Sigmoid colon (tissue), 7 donors: ENCODE data around the gene DLX3. TPM values are rescaled to one million over a fixed set of nuclear protein-coding genes. Genes with fewer than 3 reads are reported as not detected.

Experiments
- DNase-seq: peaks from one replicate; pipeline ENCODE4 v3.0.0-alpha.2; 2019
- H3K27ac ChIP-seq, 4 donors: fragments of 200-600 bp; sonication (generic); one replicate each; pipeline ENCODE4 v1.5.1; 2016 to 2019; ENCODE audit warnings: mild to moderate bottlenecking in 1 of 4
- H3K27me3 ChIP-seq, 3 donors: fragments of 200-600 bp; sonication (generic); one replicate each; pipeline ENCODE4 v1.5.1; 2019; ENCODE audit warnings: mild to moderate bottlenecking in 1 of 3
- H3K36me3 ChIP-seq, 4 donors: fragments of 200-600 bp; sonication (generic); one replicate each; pipeline ENCODE4 v1.5.1; 2016 to 2019
- H3K4me1 ChIP-seq, 4 donors: fragments of 200-600 bp; sonication (generic); one replicate each; pipeline ENCODE4 v1.5.1; 2017 to 2019
- H3K4me3 ChIP-seq, 4 donors: fragments of 200-600 bp; sonication (generic); one replicate each; pipeline ENCODE4 v1.5.1; 2017 to 2019; ENCODE audit warnings: mild to moderate bottlenecking in 2 of 4, moderate library complexity in 1 of 4
- H3K9me3 ChIP-seq, 4 donors: fragments of 200-600 bp in 3 of 4; sonication (generic) in 3 of 4; one replicate each; pipeline versions ENCODE4 v1.5.1 to v1.6.1; 2013 to 2019
- CTCF ChIP-seq, 4 experiments: fragments of 450-650 bp in 3 of 4; fragments of 200-600 bp in 1 of 4; IDR thresholded peaks; one replicate each; pipeline ENCODE4 v1.5.1; 2016 to 2019; ENCODE audit warnings: antibody characterized with exemption in 4 of 4, mild to moderate bottlenecking in 3 of 4, moderate library complexity in 2 of 4
- EP300 ChIP-seq, 4 donors: sonication (generic); formaldehyde crosslinking; IDR thresholded peaks; one replicate each; pipeline ENCODE4 v1.6.1; 2017; ENCODE audit warnings: antibody characterized with exemption in 4 of 4
- POLR2A ChIP-seq, 2 donors: fragments of 450-650 bp; IDR thresholded peaks; one replicate each; pipeline ENCODE4 v1.6.1; 2016; ENCODE audit warnings: antibody characterized with exemption in 2 of 2, mild to moderate bottlenecking in 2 of 2, moderate library complexity in 2 of 2
- POLR2AphosphoS5 ChIP-seq, 4 donors: sonication (generic); formaldehyde crosslinking; IDR thresholded peaks; one replicate each; pipeline ENCODE4 v1.6.1; 2017; ENCODE audit warnings: antibody characterized with exemption in 4 of 4
- WGBS, 2 donors: extraction: QIAGEN DNeasy Blood & Tissue Kit; methylation state at CpG; one replicate each; pipeline ENCODE4 v1.1.7; 2013; 5-methylcytosine and 5-hydroxymethylcytosine counted together
- intact Hi-C: fragments of 100-400 bp; cut with DNase I; formaldehyde crosslinking; loops from one replicate; pipeline ENCODE4 v1.15.1; 2023
- polyA plus RNA-seq, 3 donors: library from polyadenylated mRNA; stranded (reverse); fragments of 200-250 nt; gene quantifications; one replicate each; pipeline ENCODE4 v1.2.3, GENCODE V29; 2013
- total RNA-seq, 4 donors: library from RNA; depleted of rRNA; stranded (reverse); fragments of >200 nt; gene quantifications; one replicate each; pipeline ENCODE4 v1.1.0, GENCODE V29; 2016
- donor health status: healthy with polysubstance abuse.
- donor health status: Bipolar disorder and iron deficiency.
- donor health status: healthy.

The DLX3 gene
- total and polyA plus RNA-seq, 7 donors = 0.07 to 0.27 TPM; not detected in 5

- Histone ChIP-seq H3K27me3 (peaks cover 30 to 93% (median 53%) of the 10 kb centered on the region in 3 donors), H3K4me1 (peaks cover 0 to 18% (median 17%) of the 10 kb centered on the region in 4 donors), H3K4me3 (no peak overlapping the region), H3K9me3 (no peaks in the 10 kb centered on the region), H3K36me3 (no peaks in the 10 kb centered on the region), H3K27ac (no peak overlapping the region)
- no peak for DNase-seq
- TF ChIP-seq CTCF (IDR thresholded peaks at IDR 0.05) = no peak
- TF ChIP-seq POLR2A (IDR thresholded peaks at IDR 0.05) = no peak
- TF ChIP-seq POLR2AphosphoS5 (IDR thresholded peaks at IDR 0.05) = no peak
- no peak for TF ChIP-seq EP300 (IDR thresholded peaks at IDR 0.05)
- intact Hi-C loops = no loop called here
- 14 to 62% methylated on average over 5 of the region's 5 CpGs for WGBS, 2 donors
Observed at GRCh38 chr17:49976163-49976827, 18.7 kb downstream of the DLX3 start.

GRCh38 chr17:49975531-49975930 lies 19.5 kb downstream of the DLX3 start:
- no peak overlapping the region for H3K4me3 ChIP-seq
- H3K27ac ChIP-seq = no peak overlapping the region
- WGBS, 2 donors = 81 to 84% methylated on average over 7 of the region's 7 CpGs
- intact Hi-C loops = no loop called here
- TF ChIP-seq POLR2A (IDR thresholded peaks at IDR 0.05) = no peak
- TF ChIP-seq POLR2AphosphoS5 (IDR thresholded peaks at IDR 0.05) = no peak
- no peak for TF ChIP-seq CTCF (IDR thresholded peaks at IDR 0.05)
- no peak for TF ChIP-seq EP300 (IDR thresholded peaks at IDR 0.05)
- H3K36me3 ChIP-seq = no peaks in the 10 kb centered on the region
- DNase-seq = no peak
- H3K4me1 ChIP-seq = peaks cover 0 to 20% (median 17%) of the 10 kb centered on the region in 4 donors
- no peaks in the 10 kb centered on the region for H3K9me3 ChIP-seq
- peaks cover 36 to 93% (median 60%) of the 10 kb centered on the region in 3 donors for H3K27me3 ChIP-seq

GRCh38 chr17:49973271-49973615 lies 21.8 kb downstream of the DLX3 start:
- Histone ChIP-seq H3K4me1 (peaks cover 0 to 40% (median 35%) of the 10 kb centered on the region in 4 donors), H3K9me3 (no peaks in the 10 kb centered on the region), H3K27ac (no peak overlapping the region), H3K4me3 (no peak overlapping the region), H3K27me3 (peaks cover 59 to 97% (median 69%) of the 10 kb centered on the region in 3 donors), H3K36me3 (no peaks in the 10 kb centered on the region)
- DNase-seq = no peak
- intact Hi-C loops = no loop called here
- TF ChIP-seq POLR2AphosphoS5 (IDR thresholded peaks at IDR 0.05) (no peak), CTCF (IDR thresholded peaks at IDR 0.05) (no peak)
- WGBS, 2 donors = 30 to 38% methylated on average over 2 of the region's 2 CpGs

GRCh38 chr17:49972486-49973270 lies 22.3 kb downstream of the DLX3 start:
- no peak overlapping the region for H3K27ac ChIP-seq
- TF ChIP-seq EP300 (IDR thresholded peaks at IDR 0.05) (no peak), POLR2A (IDR thresholded peaks at IDR 0.05) (no peak), CTCF (IDR thresholded peaks at IDR 0.05) (no peak), POLR2AphosphoS5 (IDR thresholded peaks at IDR 0.05) (no peak)
- no peaks in the 10 kb centered on the region for H3K36me3 ChIP-seq
- H3K4me3 ChIP-seq = no peak overlapping the region
- H3K27me3 ChIP-seq = peaks cover 65 to 98% (median 70%) of the 10 kb centered on the region in 3 donors
- intact Hi-C loops = no loop called here
- no peaks in the 10 kb centered on the region for H3K9me3 ChIP-seq
- WGBS, 2 donors = 12 to 25% methylated on average over 57 of the region's 57 CpGs
- DNase-seq = no peak
- H3K4me1 ChIP-seq = peaks cover 0 to 41% (median 36%) of the 10 kb centered on the region in 4 donors
